ENCODE measurements around the gene FMNL2. TPM values are rescaled to one million over a fixed set of nuclear protein-coding genes. Genes with fewer than 3 reads are reported as not detected.

Gene FMNL2
- polyA plus RNA-seq, 12 donors = 18.6 to 49.7 (median 26.7) TPM; not detected in 1

- no peak for DNase-seq
Measured at GRCh38 chr2:152492911-152493310, 157.9 kb downstream of the FMNL2 start.

- DNase-seq = no peak
Measured at GRCh38 chr2:152493417-152493816, 158.4 kb downstream of the FMNL2 start.

GRCh38 chr2:152493945-152494528 is 159.1 kb downstream of the FMNL2 start:
- no peak for DNase-seq

GRCh38 chr2:152496371-152496770 is 161.4 kb downstream of the FMNL2 start:
- DNase-seq = no peak

DNA sequence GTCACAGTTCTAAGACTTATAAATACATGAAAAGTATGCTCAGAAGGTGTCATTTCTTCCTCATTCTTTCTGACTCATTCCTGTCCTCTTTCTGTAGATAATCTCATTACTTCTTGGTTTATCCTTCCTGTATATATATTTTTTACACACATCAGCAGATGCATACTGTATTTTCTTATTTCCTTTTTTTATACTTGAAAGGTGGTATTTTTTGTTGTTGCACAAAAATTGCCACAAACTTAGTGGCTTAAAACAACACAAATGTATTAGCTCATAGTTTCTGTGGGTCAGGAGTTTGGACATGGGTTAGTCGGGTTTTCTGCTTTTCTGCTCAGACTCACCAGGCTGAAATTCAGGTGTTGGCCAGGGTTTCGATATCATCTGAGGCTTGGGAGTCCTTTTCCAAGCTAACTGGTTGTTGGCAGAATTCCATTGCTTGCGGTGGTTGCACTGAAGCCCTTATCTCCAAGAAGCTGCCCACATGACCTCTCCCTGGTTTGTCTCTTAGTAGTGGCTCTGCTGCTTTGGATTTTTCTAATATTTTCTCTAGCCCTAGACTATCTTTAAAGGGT is 162.6 kb downstream of the FMNL2 start:
- DNase-seq = no peak

DNA sequence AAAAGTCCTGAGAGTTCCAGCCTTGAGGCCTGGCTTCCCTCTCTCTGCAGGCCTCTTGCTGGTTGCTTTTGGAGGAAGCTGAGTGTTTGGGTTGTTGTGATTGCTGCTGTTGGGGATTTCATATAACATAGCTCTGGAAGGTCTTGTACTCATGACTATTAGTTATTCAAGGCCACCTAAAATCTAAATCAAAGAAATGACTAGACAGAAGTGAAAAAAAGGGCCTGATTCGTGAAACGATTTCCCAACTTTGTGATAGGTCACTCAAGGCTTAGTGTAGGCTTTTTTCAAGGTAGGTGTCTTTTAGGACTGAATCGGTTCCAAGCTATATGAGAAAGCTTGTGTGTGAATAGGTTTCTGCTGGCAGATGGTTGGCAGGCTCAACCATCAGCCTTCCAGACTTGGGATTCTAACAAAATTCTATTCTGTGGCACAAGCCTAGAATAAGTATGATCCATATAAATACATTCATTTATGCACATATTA is 164.4 kb downstream of the FMNL2 start:
- DNase-seq = no peak

- no peak for DNase-seq
Measured at GRCh38 chr2:152499896-152500735, 165.1 kb downstream of the FMNL2 start.

- no peak for DNase-seq
Measured at GRCh38 chr2:152500772-152501171, 165.8 kb downstream of the FMNL2 start.

DNA sequence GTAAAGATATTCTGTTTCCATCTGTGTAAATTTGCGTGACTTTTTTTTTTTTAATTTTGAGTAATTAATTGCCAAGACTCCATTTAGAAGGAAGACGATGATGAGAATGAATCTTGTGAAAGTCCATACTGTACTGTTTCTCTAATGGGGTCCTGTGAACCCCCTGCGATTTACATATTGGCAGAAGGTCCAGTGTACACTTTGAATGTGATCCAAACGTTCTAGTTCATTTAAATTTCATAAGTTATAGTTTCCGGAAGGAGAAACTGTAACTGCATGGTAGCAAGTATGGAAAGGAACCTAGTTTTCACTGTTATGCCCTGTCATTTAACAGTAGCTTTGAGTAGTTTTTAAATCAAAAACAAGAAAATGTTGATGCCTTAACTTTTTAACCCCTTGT is 166.7 kb downstream of the FMNL2 start:
- DNase-seq = no peak

DNA sequence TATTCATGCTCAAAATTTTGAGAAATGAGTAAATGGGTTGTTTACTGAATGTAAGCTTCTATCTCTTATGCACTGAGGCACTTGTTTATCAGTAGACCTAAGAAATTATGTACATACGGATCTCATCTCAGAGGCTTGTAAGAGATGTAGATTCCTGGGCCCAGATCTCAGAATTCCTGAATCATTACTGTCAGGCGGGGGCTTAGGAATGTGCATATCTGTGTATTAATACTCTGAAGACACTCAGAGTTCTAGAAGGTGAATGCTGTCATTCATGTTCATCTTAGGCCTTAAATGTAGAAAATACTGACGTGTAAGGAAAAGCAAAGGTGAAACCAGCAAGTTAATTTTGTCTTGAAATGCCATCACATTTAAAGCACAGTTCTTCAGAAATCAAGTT is 169.6 kb downstream of the FMNL2 start:
- no peak for DNase-seq

DNA sequence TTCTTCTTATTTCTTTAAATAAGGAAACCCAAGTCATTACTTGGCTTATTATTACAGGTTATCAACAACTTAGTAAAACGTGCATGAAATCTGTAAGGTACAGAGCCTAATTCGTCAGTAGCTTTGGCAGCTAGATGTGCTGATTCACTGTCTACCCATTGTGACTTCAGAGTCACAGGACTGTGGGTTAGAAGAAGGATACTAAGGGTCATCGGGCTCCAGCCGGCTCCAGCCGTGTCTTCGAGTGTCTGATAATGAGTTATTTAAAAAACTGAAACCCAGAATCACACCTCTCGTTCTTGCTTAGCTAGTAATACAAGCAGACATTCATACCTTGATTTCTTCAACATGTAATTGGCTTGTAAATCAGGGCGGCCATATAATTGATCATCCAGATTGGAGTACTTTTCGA is 170.5 kb downstream of the FMNL2 start:
- no peak for DNase-seq

DNA sequence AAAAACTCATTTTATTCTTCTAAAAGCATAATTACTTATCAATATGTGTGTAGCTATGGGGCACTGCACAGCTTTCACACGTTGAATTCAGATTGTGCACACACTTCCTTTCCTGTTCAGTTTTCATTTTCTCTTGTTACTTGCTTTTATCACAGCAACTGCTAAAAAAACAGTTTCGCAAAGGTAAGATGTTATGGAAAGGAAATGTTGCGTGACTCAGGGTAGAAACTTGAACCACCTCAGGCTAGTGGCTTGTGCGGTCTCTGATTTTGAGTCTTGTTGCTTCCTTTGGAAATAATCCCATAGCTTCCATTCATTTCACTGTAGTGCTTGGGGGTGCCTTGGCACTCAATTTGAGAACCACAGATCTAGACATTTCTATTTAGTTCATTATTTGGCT is 171.9 kb downstream of the FMNL2 start:
- no peak for DNase-seq

DNA sequence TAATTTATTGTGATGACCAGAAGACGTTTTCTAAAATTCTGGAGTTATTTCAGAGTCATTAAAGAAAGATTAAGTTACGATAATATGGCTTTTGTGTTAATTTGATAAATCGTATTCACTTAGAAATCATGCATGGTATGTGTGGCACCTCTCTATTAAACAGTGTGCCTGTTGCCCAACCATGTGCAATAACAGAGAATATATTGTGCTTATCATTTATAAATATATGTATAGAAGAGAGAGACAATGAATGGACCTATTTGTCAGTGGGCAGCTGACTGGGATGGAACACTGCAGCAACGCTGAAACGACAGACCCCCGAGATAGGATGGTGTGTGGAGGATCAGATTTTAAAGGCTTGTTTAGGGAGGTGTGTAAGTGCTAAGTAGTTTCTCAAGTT is 172.9 kb downstream of the FMNL2 start:
- no peak for DNase-seq

GRCh38 chr2:152508446-152508845 is 173.5 kb downstream of the FMNL2 start:
- DNase-seq = no peak

DNA sequence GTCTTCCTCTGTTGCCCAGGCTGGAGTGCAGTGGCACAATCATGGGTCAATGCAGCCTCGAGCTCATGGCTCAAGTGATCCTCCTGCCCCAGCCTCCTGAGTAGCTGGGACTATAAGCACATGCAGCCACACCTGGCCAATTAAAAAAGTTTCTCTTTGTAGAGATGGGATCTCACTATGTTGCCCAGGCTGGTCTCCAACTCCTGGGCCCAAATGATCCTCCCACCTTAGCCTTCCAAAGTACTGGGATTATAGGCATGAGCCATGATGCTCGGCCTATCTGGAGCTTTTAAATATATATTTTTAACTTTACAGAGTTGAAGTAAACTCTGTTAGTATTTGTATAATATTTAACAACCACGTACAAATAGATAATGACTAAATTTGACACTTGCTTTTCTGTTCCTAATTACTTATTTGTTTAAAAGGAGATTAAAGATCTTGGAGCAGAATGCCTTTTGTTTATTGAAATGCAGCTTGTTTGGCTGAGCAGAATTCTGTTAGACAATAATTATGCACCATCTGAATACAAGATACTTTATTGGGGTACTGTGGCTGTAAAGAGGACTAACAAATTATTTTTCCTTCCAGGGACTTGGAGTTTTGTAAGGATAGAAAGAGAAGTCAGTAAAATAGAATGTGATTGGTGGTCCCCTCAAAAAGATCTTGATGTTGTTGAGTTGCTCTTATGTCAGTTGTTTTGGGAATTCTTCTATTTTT is 175.0 kb downstream of the FMNL2 start:
- no peak for DNase-seq

DNA sequence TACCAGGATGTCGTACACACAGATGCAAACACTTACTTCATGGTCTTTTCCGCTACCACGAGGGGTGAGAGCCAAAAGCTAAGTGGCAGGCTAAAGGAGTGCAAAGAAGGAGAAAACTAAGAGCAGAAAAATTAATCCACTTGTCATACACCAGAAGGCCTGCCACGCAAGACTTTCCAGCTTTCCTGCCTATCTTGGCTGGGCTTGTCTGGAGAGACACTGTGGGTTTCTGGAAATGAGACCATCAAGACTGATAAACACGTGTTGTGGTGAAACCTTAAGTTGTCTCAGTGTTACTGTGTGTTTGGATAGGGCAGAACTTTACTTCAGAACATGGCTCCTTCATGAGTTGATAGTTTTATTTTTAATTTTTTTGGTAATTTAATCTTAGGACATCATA is 175.6 kb downstream of the FMNL2 start:
- no peak for DNase-seq

DNA sequence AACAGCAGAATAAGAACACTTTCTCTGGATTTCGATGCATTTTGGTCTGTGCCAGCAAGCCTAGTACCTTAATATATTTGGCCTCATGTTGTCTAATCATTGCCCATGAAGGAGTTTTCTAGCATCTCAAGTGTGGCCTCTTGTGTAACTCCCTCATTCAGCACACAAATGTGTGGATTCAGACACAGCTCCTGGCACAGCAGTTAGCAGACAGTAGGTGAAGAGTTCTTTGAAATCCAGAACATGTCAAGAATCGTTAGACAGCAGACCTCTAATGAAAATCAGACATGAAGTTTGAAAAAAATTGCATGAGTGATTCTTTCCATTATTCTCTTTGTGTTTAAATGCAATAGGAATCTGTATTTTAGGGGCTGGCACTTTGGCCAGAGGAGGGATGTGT is 177.0 kb downstream of the FMNL2 start:
- no peak for DNase-seq

DNA sequence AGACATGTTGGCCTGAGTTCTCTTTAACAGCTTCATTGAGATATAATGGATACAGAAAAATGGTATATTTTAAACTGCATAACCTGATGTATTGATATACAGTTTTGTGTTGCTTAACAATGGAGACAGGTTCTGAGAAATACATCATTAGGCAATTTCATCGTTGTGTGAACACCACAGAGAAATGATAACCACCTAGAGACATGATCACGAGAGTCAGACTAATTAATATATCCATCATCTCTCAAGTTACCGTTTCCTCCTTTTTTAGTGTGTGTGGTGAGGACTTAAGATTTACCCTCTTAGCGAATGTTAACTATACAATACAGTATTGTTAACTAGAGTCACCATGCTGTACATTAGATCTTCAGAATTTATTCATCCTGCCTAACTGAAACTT is 178.1 kb downstream of the FMNL2 start:
- no peak for DNase-seq

DNA sequence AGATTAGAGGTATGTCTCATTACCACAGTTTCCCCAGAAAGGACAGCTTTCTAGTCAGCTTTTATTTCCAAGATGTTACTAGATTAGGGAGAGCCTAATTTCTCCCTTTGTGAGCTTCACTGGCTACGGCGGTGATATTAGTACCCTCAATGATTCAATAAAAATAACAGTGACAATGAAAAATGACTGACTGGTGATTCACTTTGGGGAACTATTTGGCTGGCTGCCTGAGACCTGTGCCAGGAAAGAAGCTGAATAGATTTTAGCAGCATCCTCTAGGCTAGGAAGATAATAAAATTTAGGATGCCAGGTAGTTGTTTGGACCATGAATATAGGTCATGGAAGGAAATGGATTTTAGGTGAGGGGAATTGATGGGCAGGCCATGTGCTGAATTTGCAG is 178.7 kb downstream of the FMNL2 start:
- DNase-seq = no peak

GRCh38 chr2:152518034-152518433 is 183.1 kb downstream of the FMNL2 start:
- no peak for DNase-seq

DNA sequence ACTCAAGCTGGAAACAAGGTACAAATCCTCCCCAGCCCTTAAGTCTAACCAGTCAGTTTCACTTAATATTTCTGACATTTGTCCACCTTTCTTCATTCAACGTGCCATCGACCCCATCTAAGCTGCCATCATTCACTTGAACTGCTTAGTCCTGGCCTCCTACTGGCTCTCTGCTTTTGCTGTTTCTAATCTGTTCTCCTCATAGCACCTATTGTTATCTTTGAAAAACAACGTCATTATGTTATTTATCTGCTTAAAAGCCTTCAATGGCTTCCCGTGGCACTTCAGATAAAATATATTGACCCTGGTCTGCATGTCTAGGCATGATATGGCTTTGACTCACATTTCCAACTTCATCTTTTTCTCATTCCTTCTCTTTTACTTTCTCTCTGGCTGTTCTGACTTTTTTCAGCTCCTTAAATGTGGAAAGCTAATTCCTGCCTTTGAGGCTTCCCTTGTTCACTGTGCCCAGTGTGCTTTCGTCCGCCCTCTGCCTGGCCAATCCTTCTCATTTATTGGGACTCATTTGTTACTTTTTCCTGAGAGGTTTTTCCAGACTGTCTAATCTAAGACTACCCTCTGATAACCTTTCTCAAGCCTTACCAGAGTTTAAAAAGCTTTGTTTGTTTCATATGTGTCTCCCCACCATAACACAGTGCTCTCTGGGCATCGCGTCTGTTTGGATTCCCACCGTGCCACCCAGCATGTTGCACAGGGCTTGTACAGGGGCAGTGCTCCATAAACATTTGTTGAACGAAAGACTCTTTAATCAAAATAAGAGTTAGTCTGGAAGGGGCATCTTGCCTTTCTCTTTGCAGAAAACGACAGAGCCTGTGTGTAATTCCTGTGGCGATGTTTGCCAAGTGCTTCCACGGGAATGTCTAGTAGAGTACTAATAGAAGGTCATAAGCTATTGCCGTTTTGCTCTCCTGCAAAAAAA is 183.9 kb downstream of the FMNL2 start:
- DNase-seq = no peak
